Suppressor macrophage (primary cell): Measurements from ENCODE around the gene CDKL5.

ENCODE experiments used
- DNase-seq, 4 experiments: peaks; one replicate each; pipeline ENCODE4 v3.0.0-alpha.2; 2020 to 2022

CDKL5 gene

GRCh38 chrX:18461431-18461830 lies 36.0 kb downstream of the CDKL5 start:
- no peak for DNase-seq

GRCh38 chrX:18464499-18464898 lies 39.1 kb downstream of the CDKL5 start:
- no peak for DNase-seq

GRCh38 chrX:18465051-18465450 lies 39.6 kb downstream of the CDKL5 start:
- no peak for DNase-seq

GRCh38 chrX:18468599-18468998 lies 43.2 kb downstream of the CDKL5 start:
- DNase-seq, result no peak

- DNase-seq, result no peak
Measured at GRCh38 chrX:18471296-18471695, 45.9 kb downstream of the CDKL5 start.

- DNase-seq, result peak in 2 of 4 experiments; percentile 27 to 31
Measured at GRCh38 chrX:18490806-18491555, 65.6 kb downstream of the CDKL5 start.

GRCh38 chrX:18491587-18492340 lies 66.4 kb downstream of the CDKL5 start:
- no peak for DNase-seq

GRCh38 chrX:18534949-18535348 lies 109.5 kb downstream of the CDKL5 start:
- DNase-seq, result no peak

GRCh38 chrX:18537068-18537467 lies 111.7 kb downstream of the CDKL5 start:
- DNase-seq, result peak in 1 of 4 experiments; percentile 1

- DNase-seq, result no peak
Measured at GRCh38 chrX:18537524-18537923, 112.1 kb downstream of the CDKL5 start.

- DNase-seq, result no peak
Measured at GRCh38 chrX:18542131-18542530, 116.7 kb downstream of the CDKL5 start.

- DNase-seq, result no peak
Measured at GRCh38 chrX:18542905-18543304, 117.5 kb downstream of the CDKL5 start.

GRCh38 chrX:18543738-18544137 lies 118.3 kb downstream of the CDKL5 start:
- no peak for DNase-seq

GRCh38 chrX:18545771-18546170 lies 120.4 kb downstream of the CDKL5 start:
- DNase-seq, result peak in 2 of 4 experiments; percentile 5 to 16

- no peak for DNase-seq
Measured at GRCh38 chrX:18548996-18549395, 123.6 kb downstream of the CDKL5 start.

GRCh38 chrX:18549643-18550042 lies 124.2 kb downstream of the CDKL5 start:
- DNase-seq, result no peak

- no peak for DNase-seq
Measured at GRCh38 chrX:18557879-18558278, 132.5 kb downstream of the CDKL5 start.

- DNase-seq, result no peak
Measured at GRCh38 chrX:18558799-18559198, 133.4 kb downstream of the CDKL5 start.

GRCh38 chrX:18561020-18561419 lies 135.6 kb downstream of the CDKL5 start:
- no peak for DNase-seq

- no peak for DNase-seq
Measured at GRCh38 chrX:18565727-18566126, 140.3 kb downstream of the CDKL5 start.

GRCh38 chrX:18566748-18567147 lies 141.3 kb downstream of the CDKL5 start:
- no peak for DNase-seq

GRCh38 chrX:18573556-18573955 lies 148.1 kb downstream of the CDKL5 start:
- DNase-seq, result no peak

GRCh38 chrX:18574591-18574990 lies 149.2 kb downstream of the CDKL5 start:
- DNase-seq, result no peak

- DNase-seq, result no peak
Measured at GRCh38 chrX:18575744-18576143, 150.3 kb downstream of the CDKL5 start.
